ENCODE measurements around the gene SPARCL1.
"Not testable (repeated sequence)": the region's sequence is repeated elsewhere in the genome, so short reads cannot be mapped to it uniquely, and the experiment has no call there.

Gene SPARCL1

DNA sequence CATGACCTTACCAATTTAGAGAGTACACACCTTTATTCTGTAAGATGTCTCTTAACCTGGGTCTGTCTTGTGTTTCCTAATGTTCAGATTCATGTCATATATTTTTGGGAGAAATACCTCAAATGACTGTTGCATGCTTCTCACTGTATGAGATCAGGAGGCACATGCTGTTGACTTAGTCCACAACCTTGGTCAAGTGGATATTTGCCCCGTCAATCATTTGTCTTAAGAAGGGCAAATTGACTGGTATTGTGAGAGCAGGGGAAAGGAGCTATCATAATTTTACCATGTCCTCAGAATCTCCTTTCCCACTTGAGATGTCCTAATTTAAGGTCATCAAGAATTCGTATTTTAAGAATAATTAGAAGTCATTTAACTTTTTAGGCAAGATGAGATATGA lies 95.8 kb downstream of the SPARCL1 start:
- DNase-seq: no peak

DNA sequence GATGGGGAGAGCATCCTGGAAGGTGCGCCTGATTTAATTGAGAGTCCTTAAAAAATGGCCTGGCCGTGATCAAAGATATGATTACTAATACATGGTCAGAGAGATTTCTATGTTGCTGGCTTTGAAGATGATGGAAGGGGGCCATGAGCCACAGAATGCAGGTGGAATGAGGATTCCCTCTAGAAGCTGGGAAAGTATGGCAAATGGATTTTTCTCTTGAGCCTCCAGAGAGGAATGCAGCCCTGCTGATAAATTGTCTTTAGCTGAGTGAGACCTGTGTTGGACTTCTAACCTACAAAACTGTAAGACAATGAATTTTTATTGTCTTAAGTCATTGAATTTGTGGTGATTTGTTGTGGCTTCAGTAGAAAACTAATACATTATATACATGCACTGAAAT lies 99.1 kb downstream of the SPARCL1 start:
- DNase-seq: no peak

DNA sequence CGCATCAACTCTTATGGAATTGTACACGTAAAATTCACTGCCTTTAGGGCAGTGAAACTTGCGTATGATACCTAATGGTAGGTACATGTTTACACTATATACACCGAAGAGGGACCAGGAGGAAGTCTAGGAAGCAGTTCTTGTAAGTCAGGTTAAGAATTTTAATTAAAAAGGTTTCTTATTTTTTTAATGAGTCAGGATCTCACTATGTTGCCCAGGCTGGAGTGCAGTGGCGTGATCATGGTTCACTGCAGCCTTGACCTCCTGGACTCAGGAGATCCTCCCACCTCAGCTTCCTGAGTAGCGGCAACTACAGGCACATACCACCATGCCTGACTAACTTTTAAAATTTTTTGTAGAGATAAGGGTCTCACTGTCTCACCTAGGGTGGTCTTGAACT lies 100.2 kb downstream of the SPARCL1 start:
- no peak for DNase-seq

DNA sequence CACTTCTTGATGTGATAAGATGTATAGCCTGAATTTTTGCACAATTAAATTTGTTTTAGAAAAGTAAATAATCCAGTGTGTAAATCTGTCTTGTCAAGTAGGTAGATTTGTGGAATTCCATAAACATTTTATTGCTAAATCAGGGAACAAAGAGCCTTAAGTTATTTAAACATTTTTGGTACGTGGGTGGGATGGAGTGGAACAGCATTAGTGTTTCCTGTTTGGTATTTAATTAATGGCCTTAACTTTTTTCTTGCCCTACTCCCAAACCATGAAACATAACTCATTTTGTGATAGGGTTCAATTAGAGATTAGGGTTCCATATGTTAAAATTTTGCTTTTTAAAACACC lies 101.7 kb downstream of the SPARCL1 start:
- DNase-seq: no peak

DNA sequence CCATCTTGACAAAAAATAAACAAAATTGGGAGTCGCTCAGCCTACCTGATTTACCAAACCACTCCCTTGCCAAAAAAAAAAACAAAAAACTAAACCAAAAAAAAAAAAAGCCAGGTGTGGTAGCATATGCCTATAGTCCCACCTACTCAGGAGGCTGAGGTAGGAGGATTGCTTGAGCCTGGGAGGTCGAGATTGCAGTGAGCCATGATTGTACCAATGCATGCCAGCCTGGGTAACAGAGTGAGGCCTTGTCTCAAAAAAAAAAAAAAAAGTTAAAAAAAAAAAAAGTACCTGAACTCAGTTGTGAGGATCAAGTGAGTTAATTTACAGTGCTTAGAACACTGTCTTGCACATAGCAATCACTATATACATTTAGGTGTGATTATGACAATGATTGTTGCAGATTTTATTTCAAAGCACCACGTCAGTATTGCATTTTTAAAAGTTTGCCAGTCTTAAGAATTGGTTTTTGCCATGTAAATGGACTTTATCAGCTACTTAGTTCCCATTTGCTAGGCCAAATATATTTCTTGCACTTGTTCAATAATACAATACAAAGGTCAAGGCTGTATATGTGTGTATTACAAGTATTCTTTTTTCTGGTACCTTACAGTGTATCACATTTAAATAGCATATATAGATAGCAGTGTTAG lies 102.2 kb downstream of the SPARCL1 start:
- no peak for DNase-seq

DNA sequence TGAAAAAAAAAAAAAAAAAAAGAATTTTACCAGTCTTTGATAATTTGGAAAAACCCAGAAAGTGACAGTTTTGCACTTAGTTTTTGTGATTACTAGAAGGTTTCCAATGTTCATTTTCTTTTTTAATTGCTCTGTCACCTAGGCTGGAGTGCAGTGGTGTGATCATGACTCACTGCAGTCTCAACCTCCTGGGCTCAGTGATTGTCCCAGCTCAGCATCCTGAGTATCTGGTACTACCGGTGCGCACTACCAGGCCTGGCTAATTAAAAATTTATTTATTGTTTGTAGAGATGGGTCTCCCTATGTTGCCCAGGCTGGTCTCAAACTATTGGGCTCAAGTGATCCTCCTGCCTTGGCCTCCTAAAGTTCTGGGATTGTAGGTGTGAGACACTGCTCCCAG lies 103.5 kb downstream of the SPARCL1 start:
- no peak for DNase-seq

DNA sequence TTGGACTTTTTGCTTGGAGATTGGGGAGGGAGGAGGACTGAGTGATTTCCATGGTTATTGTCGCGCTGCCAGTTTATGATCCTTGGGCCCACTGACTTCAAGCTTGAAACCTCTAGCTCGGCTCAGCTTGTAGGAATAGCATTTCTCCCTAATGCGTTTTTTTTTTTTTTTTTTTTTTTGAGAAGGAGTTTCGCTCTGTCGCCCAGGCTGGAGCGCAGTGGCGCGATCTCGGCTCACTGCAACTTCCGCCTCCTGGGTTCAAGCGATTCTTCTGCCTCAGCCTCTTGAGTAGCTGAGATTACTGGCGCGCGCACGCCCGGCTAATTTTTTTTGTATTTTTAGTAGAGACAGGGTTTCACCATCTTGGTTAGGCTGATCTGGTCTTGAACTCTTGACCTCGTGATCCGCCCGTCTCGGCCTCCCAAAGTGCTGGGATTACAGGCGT lies 105.1 kb downstream of the SPARCL1 start:
- DNase-seq: not testable (repeated sequence)
